Right lobe of liver (tissue), 4 donors: Measurements from ENCODE around the gene GPM6B.

Experiments used
- POLR2A ChIP-seq: fragments of 450-650 bp; IDR thresholded peaks from one replicate; pipeline ENCODE4 v1.6.1; 2017; ENCODE audit warnings: antibody characterized with exemption, mild to moderate bottlenecking
- TF ChIP-seq, protein P1 (sequence below), 4 donors: fragments of 200-600 bp in 3 of 4; fragments of 450-650 bp in 1 of 4; IDR thresholded peaks; one replicate each; pipeline versions ENCODE4 v1.5.1 to v1.8.0; 2016 to 2022; ENCODE audit warnings: antibody characterized with exemption in 4 of 4, mild to moderate bottlenecking in 2 of 4
- donor health status: DM: no; HTN: no; CAD: no.
- donor health status: DM: no; HTN: no; CAD: no.
- donor health status: DM: no; HTN: yes; CAD: no.

DNA sequence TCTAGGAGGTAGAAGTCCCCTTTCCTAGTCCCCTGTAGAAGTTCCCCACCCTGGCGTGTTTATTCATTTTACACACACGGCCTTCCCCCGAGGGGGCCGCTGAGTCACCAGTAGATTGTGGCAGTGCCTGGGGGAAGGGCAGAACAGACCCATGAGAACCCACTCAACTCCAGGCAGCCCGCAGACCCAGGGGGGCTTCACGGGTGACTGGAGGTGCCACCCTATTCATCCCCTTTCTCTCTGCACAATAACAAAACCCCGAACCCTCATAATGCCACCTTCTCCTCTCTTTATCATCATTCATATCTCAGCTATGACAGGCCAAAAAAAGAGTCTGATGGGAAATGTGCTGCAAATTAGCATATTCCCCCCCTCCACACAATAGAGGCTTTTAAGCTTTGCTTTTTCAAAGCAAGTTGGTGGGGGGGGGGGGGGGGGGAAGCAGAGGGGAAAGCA, 20.4 kb upstream of the GPM6B start:
- TF ChIP-seq, protein P1, sequence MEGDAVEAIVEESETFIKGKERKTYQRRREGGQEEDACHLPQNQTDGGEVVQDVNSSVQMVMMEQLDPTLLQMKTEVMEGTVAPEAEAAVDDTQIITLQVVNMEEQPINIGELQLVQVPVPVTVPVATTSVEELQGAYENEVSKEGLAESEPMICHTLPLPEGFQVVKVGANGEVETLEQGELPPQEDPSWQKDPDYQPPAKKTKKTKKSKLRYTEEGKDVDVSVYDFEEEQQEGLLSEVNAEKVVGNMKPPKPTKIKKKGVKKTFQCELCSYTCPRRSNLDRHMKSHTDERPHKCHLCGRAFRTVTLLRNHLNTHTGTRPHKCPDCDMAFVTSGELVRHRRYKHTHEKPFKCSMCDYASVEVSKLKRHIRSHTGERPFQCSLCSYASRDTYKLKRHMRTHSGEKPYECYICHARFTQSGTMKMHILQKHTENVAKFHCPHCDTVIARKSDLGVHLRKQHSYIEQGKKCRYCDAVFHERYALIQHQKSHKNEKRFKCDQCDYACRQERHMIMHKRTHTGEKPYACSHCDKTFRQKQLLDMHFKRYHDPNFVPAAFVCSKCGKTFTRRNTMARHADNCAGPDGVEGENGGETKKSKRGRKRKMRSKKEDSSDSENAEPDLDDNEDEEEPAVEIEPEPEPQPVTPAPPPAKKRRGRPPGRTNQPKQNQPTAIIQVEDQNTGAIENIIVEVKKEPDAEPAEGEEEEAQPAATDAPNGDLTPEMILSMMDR (IDR thresholded peaks at IDR 0.05) = no peak
- TF ChIP-seq POLR2A = no peak
